ENCODE data around the gene IL1RN.

DNA sequence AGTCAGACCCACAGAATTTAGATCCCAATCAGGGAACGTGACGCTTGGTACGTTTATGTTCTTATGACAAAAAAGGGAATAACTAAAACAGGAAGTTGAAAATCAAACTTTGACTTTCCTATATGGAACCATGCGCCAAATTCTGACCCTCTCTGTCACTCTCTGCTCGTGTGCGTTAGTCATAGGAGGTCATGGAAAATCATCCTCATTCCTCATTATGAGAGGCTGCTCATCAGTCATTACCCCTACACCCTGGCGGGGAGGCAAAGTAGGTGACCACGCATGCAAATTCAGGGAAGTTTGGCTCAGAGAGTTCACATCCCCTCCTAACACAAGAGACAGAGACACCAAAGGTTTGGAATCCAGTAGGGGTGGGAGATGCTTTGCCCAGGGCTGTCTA lies 44.1 kb upstream of the IL1RN start:
- TF ChIP-seq EZH2phosphoT487 (IDR thresholded peaks at IDR 0.05) (no peak), EZH2 (IDR thresholded peaks at IDR 0.05) (no peak)
- TF ChIP-seq, protein P1, sequence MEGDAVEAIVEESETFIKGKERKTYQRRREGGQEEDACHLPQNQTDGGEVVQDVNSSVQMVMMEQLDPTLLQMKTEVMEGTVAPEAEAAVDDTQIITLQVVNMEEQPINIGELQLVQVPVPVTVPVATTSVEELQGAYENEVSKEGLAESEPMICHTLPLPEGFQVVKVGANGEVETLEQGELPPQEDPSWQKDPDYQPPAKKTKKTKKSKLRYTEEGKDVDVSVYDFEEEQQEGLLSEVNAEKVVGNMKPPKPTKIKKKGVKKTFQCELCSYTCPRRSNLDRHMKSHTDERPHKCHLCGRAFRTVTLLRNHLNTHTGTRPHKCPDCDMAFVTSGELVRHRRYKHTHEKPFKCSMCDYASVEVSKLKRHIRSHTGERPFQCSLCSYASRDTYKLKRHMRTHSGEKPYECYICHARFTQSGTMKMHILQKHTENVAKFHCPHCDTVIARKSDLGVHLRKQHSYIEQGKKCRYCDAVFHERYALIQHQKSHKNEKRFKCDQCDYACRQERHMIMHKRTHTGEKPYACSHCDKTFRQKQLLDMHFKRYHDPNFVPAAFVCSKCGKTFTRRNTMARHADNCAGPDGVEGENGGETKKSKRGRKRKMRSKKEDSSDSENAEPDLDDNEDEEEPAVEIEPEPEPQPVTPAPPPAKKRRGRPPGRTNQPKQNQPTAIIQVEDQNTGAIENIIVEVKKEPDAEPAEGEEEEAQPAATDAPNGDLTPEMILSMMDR (IDR thresholded peaks at IDR 0.05): no peak

Data from neural progenitor cell (in vitro differentiated cells).